Measurements from ENCODE around the gene COL4A2. TPM values are rescaled to one million over a fixed set of nuclear protein-coding genes. Genes with fewer than 3 reads are reported as not detected.
A peak's percentile ranks its signal among the peaks of the same experiment; 100 is the strongest.

COL4A2 gene
- total RNA-seq, 6 donors from 2014 or later, result 169 to 458 (median 258) TPM

- H3K4me3 ChIP-seq, result no peak overlapping the region
- TF ChIP-seq POLR2AphosphoS5 (IDR thresholded peaks at IDR 0.05) (peak in 1 of 2 donors; percentile 6), POLR2A (IDR thresholded peaks at IDR 0.05) (no peak)
- H3K9me3 ChIP-seq, result no peaks in the 10 kb centered on the region
- peak overlapping the region in 2 of 4 donors; percentile 10 to 40 for H3K27ac ChIP-seq
- no peaks in the 10 kb centered on the region for H3K36me3 ChIP-seq
- H3K27me3 ChIP-seq, result no peaks in the 10 kb centered on the region
- WGBS, 2 donors, result 77 to 80% methylated on average over 5 of the region's 5 CpGs
- DNase-seq (no peak), ATAC-seq (ENCODE audit: low FRiP score in 2 of 2) (no peak)
- H3K4me1 ChIP-seq, result peaks cover 17 to 70% (median 33%) of the 10 kb centered on the region in 4 donors
Observed at GRCh38 chr13:110349239-110349638, 42.2 kb downstream of the COL4A2 start.

GRCh38 chr13:110350049-110350448 is 43.0 kb downstream of the COL4A2 start:
- H3K4me1 ChIP-seq, result peaks cover 17 to 71% (median 33%) of the 10 kb centered on the region in 4 donors
- H3K27ac ChIP-seq, result peak overlapping the region in 1 of 4 donors; percentile 12
- no peaks in the 10 kb centered on the region for H3K27me3 ChIP-seq
- H3K36me3 ChIP-seq, result no peaks in the 10 kb centered on the region
- no peak overlapping the region for H3K4me3 ChIP-seq
- WGBS, 2 donors, result 79 to 87% methylated on average over 1 of the region's 1 CpG
- ATAC-seq (ENCODE audit: low FRiP score in 2 of 2), result no peak
- no peak for TF ChIP-seq EP300 (IDR thresholded peaks at IDR 0.05)
- H3K9me3 ChIP-seq, result no peaks in the 10 kb centered on the region
- no peak for DNase-seq

GRCh38 chr13:110350509-110350908 is 43.4 kb downstream of the COL4A2 start:
- H3K27ac ChIP-seq, result peak overlapping the region in 1 of 4 donors; percentile 12
- WGBS, 2 donors, result 78 to 87% methylated on average over 3 of the region's 3 CpGs
- peaks cover 17 to 67% (median 33%) of the 10 kb centered on the region in 4 donors for H3K4me1 ChIP-seq
- H3K4me3 ChIP-seq, result no peak overlapping the region
- ATAC-seq (ENCODE audit: low FRiP score in 2 of 2) (no peak), DNase-seq (no peak)
- TF ChIP-seq EP300 (IDR thresholded peaks at IDR 0.05) (no peak), CTCF (IDR thresholded peaks at IDR 0.05) (no peak), POLR2AphosphoS5 (IDR thresholded peaks at IDR 0.05) (no peak), POLR2A (IDR thresholded peaks at IDR 0.05) (no peak)
- H3K27me3 ChIP-seq, result no peaks in the 10 kb centered on the region
- H3K9me3 ChIP-seq, result no peaks in the 10 kb centered on the region
- H3K36me3 ChIP-seq, result no peaks in the 10 kb centered on the region

GRCh38 chr13:110351636-110352420 is 44.7 kb downstream of the COL4A2 start:
- Histone ChIP-seq H3K4me1 (peaks cover 12 to 57% (median 33%) of the 10 kb centered on the region in 4 donors), H3K27ac (peak overlapping the region in 2 of 4 donors; percentile 43 to 51), H3K4me3 (no peak overlapping the region), H3K9me3 (no peaks in the 10 kb centered on the region), H3K36me3 (no peaks in the 10 kb centered on the region), H3K27me3 (no peaks in the 10 kb centered on the region)
- 77 to 85% methylated on average over 6 of the region's 6 CpGs for WGBS, 2 donors
- DNase-seq (no peak), ATAC-seq (ENCODE audit: low FRiP score in 2 of 2) (no peak)
- TF ChIP-seq POLR2A (IDR thresholded peaks at IDR 0.05) (no peak), EP300 (IDR thresholded peaks at IDR 0.05) (no peak), POLR2AphosphoS5 (IDR thresholded peaks at IDR 0.05) (no peak), CTCF (IDR thresholded peaks at IDR 0.05) (no peak)

GRCh38 chr13:110352735-110353134 is 45.7 kb downstream of the COL4A2 start:
- Histone ChIP-seq H3K4me1 (peaks cover 3 to 48% (median 26%) of the 10 kb centered on the region in 4 donors), H3K27me3 (no peaks in the 10 kb centered on the region), H3K4me3 (no peak overlapping the region), H3K9me3 (no peaks in the 10 kb centered on the region), H3K36me3 (peaks cover 0 to 7% (median 0%) of the 10 kb centered on the region in 4 donors), H3K27ac (peak overlapping the region; percentile 28 to 51 (median 42))
- TF ChIP-seq POLR2AphosphoS5 (IDR thresholded peaks at IDR 0.05) (no peak), POLR2A (IDR thresholded peaks at IDR 0.05) (no peak), EP300 (IDR thresholded peaks at IDR 0.05) (no peak), CTCF (IDR thresholded peaks at IDR 0.05) (peak in 1 of 6 experiments; percentile 8)
- ATAC-seq (ENCODE audit: low FRiP score in 2 of 2) (no peak), DNase-seq (peak in 1 of 2 donors; percentile 67)
- 83 to 84% methylated on average over 3 to 8 of the region's 8 CpGs for WGBS, 2 donors
